Neural cell (in vitro differentiated cells): Measurements from ENCODE around the gene AREG.

Source experiments
- EZH2 ChIP-seq: fragments of 200-600, 300-800 bp; shearing (Covaris generic), sonication (generic); IDR thresholded peaks from 2 replicates; pipeline ENCODE4 v1.6.1; 2014; ENCODE audit warnings: antibody characterized with exemption, low read length, borderline replicate concordance, mild to moderate bottlenecking; ENCODE audit not compliant: insufficient read depth, poor library complexity, severe bottlenecking
- POLR2AphosphoS5 ChIP-seq: IDR thresholded peaks from 2 replicates; pipeline ENCODE4 v1.6.1; 2012
- SMC3 ChIP-seq: fragments of 450-650 bp; conservative IDR thresholded peaks from 2 replicates; pipeline ENCODE4 v1.6.1; 2014; ENCODE audit warnings: antibody characterized with exemption, mild to moderate bottlenecking, moderate library complexity; ENCODE audit not compliant: poor library complexity
- TAF1 ChIP-seq: IDR thresholded peaks from 2 replicates; pipeline ENCODE4 v1.6.1; 2012; ENCODE audit warnings: low read depth
- TF ChIP-seq, protein P1 (sequence below): fragments of 450-650 bp; IDR thresholded peaks from 2 replicates; pipeline ENCODE4 v1.5.1; 2014; ENCODE audit warnings: antibody characterized with exemption, mild to moderate bottlenecking, moderate library complexity; ENCODE audit not compliant: poor library complexity, severe bottlenecking

DNA sequence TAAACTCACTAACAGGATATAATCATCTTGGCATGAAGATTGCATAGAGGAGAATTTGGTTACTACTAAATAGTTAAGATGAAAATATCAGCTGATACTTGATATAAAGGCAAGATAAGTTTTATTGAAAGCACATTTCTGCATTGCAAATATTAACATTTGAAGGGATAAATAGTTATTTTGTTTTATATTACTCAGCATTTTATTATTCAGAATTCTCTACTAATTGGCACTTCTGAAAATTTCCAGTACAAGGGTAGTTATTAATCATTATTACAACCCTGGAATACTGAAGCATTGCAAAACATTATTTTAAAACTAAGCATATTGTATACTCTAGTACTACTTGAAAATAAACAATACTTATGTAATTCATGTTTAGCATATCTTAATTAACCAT lies 32.7 kb upstream of the AREG start:
- TF ChIP-seq TAF1 (no peak), POLR2AphosphoS5 (no peak), SMC3 (no peak), EZH2 (no peak)
- TF ChIP-seq, protein P1, sequence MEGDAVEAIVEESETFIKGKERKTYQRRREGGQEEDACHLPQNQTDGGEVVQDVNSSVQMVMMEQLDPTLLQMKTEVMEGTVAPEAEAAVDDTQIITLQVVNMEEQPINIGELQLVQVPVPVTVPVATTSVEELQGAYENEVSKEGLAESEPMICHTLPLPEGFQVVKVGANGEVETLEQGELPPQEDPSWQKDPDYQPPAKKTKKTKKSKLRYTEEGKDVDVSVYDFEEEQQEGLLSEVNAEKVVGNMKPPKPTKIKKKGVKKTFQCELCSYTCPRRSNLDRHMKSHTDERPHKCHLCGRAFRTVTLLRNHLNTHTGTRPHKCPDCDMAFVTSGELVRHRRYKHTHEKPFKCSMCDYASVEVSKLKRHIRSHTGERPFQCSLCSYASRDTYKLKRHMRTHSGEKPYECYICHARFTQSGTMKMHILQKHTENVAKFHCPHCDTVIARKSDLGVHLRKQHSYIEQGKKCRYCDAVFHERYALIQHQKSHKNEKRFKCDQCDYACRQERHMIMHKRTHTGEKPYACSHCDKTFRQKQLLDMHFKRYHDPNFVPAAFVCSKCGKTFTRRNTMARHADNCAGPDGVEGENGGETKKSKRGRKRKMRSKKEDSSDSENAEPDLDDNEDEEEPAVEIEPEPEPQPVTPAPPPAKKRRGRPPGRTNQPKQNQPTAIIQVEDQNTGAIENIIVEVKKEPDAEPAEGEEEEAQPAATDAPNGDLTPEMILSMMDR = no peak
